GM12872 (cell line): ENCODE results near the gene FSTL4.

ENCODE experiments used
- CTCF ChIP-seq: IDR thresholded peaks from 3 replicates; pipeline ENCODE4 v1.5.1; 2011; ENCODE audit warnings: low read depth, mild to moderate bottlenecking, low read length, moderate library complexity; ENCODE audit not compliant: insufficient read depth

FSTL4 gene

GRCh38 chr5:133446440-133446839, 165.9 kb downstream of the FSTL4 start:
- TF ChIP-seq CTCF = no peak

GRCh38 chr5:133445744-133446143, 166.6 kb downstream of the FSTL4 start:
- no peak for TF ChIP-seq CTCF

- no peak for TF ChIP-seq CTCF
These were observed 167.6 kb downstream of the FSTL4 start for GRCh38 chr5:133444711-133445110.

- TF ChIP-seq CTCF = no peak
These were observed 171.1 kb downstream of the FSTL4 start for GRCh38 chr5:133441166-133441815.

- no peak for TF ChIP-seq CTCF
These were observed 171.8 kb downstream of the FSTL4 start for GRCh38 chr5:133440467-133441115.

GRCh38 chr5:133439859-133440258, 172.5 kb downstream of the FSTL4 start:
- TF ChIP-seq CTCF = no peak

GRCh38 chr5:133438487-133438886, 173.9 kb downstream of the FSTL4 start:
- TF ChIP-seq CTCF = no peak
